Dermis microvascular lymphatic vessel endothelial cell (primary cell): ENCODE results near the gene ALDH3A1. TPM values are rescaled to one million over a fixed set of nuclear protein-coding genes. Genes with fewer than 3 reads are reported as not detected.

Experiments used
- DNase-seq, 2 donors: peaks; one replicate each; pipeline versions ENCODE4 v3.0.0 to v3.0.0-alpha.2; 2010; ENCODE audit warnings: low read depth in 2 of 2
- total RNA-seq: library from RNA; depleted of rRNA; stranded (reverse); fragments of >200 nt; gene quantifications from 2 replicates; pipeline ENCODE4 v1.2.1, GENCODE V29; 2014

ALDH3A1 gene
- total RNA-seq, 1 donor from 2014 or later, result under 0.01 TPM

DNA sequence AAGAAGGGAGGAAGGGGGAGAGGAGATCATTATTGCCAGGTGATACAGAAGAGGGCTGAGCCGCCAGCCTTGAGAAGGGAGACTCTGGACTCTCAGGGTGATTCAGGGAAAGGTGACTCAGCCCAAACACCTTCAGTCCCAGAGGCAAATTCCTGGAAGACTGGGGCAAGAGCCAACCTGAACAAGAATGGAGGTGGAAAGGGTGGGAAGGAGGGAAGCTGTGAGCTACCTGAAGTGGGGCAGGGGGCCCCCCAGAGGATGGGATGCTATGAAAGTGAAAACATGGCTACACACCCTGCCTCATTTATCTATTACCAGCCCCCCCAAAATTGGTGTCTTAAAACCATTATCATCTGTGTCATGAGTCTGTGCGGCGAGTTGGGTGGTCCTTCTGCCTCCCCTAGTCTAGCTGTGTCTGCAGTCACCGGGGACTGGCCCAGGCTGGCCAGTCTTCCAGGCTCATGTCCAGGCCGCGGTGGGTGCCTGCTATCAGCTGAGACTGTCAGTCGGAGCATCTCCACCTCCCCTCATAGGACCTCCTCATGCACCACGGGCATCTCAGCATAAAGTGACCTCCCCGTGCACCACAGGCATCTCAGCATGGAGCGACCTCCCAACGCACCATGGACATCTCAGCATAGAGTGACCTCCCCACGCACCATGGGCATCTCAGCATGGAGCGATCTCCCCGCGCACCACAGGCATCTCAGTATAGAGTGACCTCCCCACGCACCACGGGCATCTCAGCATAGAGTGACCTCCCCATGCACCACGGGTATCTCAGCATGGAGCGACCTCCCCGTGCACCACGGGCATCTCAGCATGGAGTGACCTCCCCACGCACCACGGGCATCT is 28.5 kb downstream of the ALDH3A1 start:
- no peak for DNase-seq

DNA sequence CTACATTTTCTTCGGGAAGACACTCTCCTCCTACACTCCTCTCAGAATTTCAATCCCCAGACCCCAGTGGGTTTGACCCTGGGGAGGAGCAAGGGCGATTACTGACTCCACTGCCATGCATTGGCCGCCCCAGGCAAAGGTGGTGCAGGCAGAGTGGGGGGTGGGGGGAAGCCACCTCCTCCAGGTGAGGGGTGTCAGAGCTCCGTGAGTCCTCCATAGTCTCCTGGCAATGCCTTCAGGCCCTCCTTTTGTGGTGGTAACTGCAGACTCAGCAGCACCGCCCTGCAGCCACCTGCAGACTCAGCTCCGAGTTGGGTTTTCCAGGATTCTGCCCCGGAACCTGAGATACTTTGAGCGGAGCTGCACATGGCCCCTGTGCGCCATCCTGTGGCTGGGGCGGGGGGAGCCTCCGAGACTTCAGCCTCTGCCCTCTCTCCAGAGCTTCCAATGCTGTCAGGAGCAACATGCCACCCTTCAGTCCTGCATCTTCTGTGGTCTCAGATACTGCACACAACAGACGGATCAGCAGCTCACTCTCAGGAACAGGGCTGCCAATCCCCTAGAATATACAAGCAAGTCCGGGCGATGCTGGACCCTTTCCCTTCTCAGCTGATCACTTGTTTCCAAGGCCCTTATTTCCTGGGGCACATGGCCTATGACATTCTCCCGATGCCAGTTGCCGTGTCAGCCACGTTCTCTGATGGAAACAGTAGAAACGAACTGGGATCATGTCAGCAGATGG is 29.3 kb downstream of the ALDH3A1 start:
- no peak for DNase-seq

DNA sequence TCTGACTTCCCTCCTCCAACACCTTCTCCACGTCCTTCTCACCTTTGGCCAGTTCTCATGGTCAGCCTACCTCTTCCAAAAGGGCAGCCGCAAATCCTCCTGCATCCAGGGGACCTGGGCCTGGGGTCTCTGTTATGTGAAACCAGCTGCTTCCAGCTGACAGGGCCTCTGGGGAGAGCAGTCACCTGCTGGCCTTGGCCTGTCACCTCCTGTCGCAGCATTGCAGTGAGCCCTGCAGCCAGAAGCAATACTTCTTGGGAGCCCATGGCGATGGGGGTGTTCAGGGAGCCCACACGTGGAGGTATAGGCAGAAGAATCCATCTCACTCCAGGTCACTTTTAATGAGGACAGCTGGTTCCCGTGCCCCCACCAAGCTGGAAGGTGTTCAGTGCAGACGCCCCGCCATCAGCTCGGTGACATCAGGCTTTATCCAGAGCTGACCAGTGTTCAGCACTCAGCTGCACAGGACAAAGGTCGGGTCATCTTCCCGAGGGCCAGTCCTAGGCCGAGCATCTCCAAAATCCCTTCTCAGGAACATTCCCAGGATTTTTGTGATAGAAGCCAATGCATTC is 30.0 kb downstream of the ALDH3A1 start:
- DNase-seq, result no peak

DNA sequence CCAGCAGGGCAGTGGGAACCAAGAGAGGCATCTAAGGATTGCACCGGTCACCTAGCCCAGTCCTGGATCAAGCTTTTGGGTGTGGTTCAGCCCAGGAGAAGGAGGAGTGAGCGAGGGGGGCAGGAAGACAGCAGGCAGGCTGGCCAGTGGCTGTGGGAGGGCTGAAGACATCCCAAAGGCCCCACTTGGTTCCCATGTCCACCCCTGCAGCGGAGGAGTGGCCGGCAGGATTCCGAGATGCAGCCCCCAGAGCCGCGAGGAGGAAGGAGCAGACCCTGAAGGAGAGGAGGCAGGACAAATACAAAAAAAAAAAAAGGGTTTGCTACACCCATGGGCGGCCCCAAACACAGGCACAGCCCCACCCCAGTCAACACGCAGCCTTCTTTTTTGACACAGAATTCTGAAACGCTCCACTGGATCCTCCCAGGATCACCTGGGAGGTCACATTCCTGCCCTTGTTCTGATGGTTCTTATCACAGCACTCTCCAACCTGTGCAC is 30.6 kb downstream of the ALDH3A1 start:
- DNase-seq, result no peak

DNA sequence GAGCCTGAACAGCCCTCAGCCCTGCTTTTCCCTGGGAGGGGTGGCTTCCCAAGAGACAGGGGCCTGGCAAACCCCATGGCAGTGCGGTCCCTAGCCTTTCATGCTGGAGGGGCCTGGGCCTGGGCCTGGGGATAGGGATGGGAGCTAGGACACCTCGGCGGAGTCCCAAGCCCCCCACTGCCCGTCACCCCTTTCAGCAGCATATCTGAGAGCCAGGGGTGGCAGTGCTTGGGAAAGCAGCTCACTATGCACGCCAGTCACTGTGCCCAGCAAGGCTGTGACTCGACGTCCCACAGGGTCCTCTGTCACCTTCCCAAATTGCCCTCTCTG is 31.1 kb downstream of the ALDH3A1 start:
- DNase-seq, result no peak

DNA sequence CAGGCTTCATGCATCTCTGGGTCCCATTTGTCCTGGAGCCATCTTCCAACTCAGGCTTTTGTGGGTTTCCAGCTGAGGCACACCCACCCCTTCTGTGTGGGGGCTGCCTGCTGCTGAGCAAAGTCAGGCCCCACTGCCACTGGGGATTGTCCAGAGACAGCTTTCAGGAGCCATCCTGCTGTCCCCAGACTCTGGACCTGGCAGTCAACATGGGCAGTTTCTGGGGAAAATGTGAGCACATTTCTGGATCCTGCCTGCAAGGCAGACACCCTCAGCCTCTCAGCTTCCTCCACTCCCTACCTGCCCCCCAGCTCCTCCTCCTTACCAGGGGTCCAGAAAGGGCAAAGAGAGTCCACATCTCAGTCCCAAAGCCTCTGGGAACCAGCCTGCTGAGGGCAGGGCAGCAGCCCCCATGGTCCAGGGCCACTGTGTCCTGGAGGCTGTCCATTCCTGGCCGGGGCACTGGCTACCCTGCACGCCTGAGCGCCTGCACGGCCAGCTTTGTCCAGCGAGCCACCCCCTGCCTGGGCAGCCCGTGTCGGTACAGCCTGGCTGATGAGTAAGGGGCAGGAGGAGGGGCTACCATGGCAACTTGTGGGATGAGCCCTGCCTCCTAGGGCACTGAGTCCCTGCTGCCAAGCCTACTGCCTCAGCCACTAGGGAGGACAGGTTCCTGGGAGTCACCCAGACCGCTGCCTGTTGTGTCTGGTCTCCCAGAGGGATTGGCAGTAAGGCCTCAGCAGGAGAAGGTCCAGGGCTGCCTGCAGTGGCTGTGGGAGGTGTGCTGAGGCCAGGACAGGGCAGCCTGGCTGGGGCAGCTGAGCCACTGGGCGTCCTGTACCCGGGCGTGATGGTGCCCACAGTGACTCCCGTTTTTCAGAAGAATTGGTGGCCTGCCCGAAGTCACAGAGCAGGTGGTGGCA is 31.7 kb downstream of the ALDH3A1 start, which contains the start of gene SLC47A2:
TSS of gene SLC47A2 (minus strand) at position 477 of the 923 bp plus-strand sequence. CDS start at position 448, 29 bp downstream.
- DNase-seq, result no peak

DNA sequence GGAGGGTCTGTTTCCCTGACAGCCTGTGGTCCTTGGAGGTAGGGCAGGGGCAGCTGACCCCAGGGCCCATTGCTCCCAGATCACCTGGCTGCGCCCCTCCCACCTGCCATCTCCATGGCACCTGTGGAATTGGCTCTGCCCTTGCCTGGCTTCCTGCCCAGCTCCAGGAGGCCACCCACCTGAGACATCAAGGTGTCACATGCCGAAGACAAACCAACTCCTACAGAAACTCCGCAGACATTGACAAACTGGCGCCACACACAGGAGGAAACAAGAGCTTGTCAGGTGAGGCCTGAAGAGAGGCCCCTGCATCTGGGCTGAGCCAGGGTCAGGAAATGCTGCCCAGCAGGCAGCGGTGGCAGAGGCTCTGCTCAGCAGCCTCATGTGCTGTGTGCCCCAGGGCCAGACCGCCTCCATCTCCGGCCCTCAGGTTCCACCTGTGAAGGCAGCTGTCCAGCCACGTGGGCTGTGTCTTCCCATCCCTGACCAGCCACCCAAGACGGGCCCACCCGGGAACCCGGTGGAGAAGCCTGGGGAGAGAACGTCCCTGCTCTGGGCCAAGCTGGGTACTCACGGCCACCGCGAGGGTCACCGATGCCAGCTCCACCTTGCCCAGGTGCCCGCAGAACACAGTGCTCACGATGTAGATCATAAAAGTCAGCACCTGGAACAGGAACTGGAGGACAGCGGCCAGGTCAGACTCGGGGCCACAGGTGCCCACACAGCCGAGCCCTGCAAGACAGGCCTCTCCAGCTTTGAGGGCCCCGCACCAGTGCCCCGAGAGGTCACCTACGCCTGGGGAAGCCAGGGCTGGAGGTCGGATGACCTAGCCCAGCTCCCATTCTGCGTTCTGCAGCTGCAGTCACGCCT is 33.3 kb downstream of the ALDH3A1 start:
- DNase-seq, result no peak

DNA sequence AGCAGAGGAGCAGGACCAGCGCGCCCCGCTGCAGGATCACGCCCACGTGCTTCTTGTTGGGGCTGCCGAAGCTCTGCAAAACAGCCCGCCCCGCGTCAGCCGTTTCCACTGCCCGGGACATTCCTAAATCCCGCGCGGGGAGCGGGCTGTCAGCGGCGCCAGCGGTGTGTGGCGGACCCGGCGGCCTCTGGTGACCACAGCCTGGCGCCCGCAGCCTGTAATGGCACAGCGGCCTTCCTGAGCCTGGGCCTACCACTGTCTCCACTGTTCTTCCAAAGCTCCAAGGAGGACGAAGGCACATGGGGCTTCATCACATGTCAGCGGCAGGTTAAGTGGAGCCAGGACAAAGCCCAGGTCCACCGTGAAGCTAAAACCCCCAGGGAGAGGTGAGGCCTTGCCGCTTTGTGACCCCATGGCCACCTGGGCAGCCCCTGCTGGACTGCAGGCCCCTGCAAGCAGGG is 34.2 kb downstream of the ALDH3A1 start:
- DNase-seq, result no peak

DNA sequence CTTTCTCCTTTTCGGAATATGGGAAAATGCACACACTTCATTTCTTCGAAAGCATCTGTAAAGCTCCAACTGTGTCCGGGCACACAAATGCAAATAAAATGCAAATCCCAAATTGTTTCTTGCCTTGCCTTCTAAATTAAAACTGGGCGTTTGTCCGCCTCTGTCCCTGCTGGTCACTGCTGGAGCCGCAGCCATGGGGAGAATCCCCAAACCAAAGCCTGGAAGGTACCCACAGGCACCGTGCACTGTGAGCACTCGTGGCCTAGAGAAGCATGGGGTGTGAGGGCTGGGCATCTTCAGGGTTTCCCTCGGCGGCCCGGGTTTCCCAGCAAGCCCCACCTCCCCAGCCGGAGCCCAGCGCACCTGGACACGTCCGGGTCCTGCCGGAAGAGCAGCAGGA is 34.6 kb downstream of the ALDH3A1 start:
- no peak for DNase-seq

DNA sequence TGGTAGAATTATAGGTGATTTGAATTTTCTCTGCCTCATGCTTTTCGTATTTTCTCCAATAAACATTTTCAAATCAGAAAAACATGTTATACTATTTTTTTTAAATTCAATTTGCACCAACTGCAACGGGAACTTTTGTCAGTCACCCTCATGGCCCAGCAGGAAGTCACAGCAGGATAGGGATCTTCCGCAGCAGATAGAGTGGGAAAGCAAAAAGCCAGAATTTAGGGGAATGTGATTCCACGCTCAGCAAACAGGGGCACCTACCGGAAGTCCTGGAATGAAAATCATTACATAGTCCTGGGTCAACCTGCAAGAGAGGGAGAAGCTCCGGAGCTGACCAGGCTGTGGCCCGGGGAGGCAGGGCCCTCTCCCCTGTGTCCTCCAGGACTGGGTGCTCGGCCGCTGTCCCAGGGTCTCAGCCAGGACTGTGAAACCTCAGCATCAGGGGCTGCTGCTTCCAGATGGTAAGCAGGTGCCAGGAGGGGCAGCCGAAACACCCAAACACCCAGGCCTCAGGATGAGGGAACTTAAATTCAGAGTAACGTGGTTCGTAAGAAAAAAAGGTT is 35.6 kb downstream of the ALDH3A1 start:
- no peak for DNase-seq

DNA sequence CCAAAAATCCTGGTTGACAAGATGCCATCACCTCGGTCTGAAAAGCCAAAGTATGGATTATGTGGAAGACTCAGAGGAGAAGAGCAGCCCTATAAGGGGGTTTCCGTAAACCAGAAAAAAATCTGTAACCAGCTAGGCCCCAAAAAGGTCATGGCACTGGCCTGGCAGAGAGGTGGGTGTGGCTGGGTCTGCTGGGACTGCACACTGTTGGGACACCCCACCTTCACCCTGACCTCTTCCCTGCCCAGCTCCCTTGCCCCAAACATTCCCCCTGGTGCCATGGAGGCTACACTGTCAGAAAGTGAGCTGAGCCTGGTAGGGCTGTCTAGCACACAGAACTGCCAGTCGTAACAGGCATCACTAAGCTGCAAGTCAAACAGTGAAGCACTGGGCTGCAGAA is 38.3 kb downstream of the ALDH3A1 start:
- DNase-seq, result no peak

DNA sequence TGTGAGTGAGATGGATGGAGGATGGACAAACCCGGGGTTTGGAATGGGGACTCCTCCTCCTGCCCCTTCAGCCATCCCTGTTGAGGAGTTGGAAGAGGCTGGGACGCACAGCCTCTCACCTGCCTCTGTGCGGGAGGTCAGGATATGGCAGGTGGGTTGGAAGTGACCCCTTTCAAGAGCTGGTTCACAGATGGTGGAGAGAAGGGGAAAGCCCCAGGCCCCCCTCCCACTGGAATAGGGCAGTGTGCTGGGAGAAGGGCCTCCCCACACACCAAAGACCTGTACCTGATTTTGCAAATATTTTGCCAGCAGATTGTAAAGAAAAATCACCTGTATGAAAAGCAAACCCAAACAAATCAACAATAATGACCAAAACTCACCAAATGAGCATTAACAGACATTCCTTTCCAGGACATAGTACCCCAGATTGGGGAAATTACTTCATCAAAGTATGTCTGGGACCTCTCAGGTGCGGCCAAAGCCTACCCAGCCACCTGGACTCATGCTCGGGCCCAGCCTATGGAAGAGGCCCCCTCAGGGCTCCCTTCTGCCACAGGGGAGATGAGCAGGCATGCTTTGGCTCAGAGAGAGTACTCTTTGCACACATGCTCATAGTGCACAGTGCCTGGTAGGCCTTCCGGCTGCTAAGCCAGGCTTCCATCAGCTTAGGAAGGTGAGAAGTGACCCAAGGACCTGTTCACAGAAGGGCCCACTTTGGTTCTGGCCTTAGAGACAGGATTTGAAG is 39.5 kb downstream of the ALDH3A1 start:
- no peak for DNase-seq

DNA sequence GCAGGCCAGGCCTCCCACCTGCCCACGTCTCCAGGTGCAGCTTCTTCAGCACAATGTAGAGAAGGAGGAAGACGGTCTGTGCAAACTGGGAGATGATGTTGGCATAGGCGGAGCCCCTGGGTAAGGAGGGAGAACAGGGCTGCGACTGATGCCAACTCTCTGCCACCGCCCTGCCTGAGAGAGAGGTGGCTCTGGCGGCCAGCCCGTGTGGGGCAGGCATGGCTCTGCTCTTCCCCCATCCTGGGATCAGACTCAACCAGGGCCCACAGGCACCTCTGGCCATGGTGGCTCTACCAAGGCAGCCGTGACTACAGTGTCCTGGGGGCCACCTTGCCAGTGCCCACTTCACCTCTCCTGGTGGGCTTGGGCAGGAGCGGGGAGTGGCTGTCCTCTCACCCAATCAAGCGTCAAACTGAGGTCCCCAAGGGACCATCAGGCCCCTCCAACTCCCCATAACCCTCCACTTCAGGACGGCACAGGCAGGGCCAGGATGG is 40.3 kb downstream of the ALDH3A1 start:
- no peak for DNase-seq

DNA sequence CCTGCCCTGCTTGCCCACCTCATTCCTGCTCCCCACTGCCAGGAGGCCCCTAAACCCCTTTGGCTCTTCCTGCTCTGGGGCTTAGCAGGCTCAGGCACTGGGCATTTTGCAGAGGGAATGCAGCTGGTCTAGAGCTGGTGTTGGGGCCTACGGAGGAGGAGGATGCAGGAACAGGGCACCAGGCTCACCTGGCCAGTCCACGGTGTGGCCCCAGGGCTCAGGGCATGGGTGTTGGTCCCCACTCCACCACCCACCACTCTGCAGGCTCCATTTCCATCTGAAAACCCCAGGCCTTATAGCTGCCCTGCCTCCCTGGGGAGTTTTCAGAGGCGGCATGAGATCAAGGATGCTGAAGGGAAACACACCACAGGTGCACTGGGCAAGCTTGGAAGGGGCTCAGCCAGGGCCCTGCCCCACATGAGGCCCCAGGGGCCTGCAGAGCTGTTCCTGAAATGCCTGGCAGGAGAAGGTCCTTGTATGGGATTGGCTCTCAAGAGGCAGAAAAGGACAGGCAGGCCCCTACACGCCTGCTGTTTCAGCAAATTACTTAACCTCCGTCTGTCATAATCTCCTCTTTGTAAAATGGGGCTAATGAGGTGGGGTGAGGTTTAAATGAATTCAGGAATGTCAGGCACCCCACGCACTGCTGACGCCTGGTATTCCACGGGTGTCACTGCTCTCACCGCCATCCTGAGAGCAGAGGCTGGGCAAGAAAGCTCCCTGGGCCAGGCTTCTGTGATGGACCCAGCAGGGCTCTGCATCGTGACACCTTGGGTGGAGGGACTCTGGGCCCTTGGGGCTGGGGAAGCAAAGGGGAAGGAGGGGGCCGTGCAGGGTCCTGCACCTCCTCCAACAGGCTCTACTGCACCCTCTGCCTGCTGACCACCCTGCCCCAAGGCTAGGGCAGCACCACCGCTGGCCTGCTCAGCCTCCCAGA is 41.0 kb downstream of the ALDH3A1 start:
- DNase-seq, result no peak

DNA sequence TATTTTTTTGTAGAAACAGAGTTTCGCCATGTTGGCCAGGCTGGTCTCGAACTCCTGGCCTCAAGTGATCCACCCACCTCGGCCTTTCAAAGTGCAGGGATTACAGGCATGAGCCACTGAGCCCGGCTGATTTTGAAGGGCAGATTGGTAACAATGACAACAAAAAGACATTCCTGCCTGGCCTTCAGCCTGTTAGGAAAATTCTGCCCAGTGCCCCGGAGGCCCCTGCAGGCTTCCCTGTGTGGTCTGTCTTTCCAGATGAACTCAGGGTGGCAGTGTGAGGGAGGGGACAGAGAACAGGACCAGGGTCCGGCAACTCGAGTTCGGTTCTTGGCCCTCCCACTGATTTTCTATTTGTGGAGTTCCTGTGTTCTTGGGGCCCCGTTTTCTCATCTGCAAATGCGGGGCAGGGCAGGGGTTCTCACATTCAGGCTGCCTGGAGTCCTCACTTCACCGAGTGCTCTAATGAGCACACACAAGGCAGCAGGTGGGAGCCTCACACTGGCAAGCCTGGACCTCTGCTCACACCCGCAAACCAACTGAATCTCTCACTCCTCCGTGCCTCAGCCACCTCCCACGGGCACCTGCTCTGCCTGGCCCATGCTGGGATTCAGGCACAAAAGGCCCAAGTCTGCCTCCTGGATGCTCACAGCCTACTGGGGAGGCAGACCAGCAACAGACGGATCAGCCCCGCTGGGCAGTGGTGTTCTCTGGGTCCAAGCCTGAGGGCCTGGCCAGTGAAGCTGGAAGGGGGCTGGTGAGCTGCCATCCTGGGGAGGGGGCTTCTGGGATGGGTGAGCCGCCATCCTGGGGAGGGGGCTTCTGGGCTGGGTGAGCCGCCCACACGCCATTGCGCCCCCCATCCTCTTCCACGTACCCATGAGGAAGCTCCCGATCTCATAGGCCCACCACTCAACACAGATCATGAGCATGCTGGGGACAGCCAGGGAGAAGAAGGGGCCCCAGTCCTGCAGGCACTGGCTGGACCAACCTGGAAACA is 42.0 kb downstream of the ALDH3A1 start:
- no peak for DNase-seq

DNA sequence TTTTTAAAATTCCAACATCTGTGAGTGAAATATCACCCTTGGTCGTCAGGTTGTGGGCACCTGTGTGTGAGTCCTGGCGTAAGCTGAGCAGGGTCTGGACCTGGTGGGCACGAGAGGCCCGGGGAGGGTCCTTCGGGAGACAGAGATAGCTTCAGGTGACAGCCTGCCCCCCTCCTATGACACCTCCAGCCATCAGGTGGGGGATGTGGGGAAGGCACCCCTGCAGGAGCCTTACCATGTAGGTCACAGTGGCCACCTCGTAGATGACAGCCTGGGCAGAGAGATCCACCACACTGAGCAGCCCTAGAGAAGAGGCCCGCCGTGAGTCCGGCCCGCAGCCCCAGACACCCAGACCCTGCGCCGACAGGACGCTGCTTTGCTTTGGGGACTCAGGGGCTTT is 42.9 kb downstream of the ALDH3A1 start:
- DNase-seq, result no peak
